Peyer's patch (tissue), 4 donors: ENCODE data around the gene CPSF4L.

Source experiments
- CTCF ChIP-seq, 6 experiments: fragments of 450-650 bp in 4 of 6; fragments of 200-600 bp in 2 of 6; sonication (generic) in 1 of 6; IDR thresholded peaks; one replicate each; pipeline ENCODE4 v1.5.1; 2017 to 2019; ENCODE audit warnings: antibody characterized with exemption in 6 of 6, mild to moderate bottlenecking in 3 of 6, moderate library complexity in 1 of 6
- POLR2A ChIP-seq, 2 donors: fragments of 450-650 bp; IDR thresholded peaks; one replicate each; pipeline ENCODE4 v1.5.1; 2017; ENCODE audit warnings: antibody characterized with exemption in 2 of 2, mild to moderate bottlenecking in 2 of 2, moderate library complexity in 2 of 2

GRCh38 chr17:73227944-73228343 lies 33.7 kb downstream of the CPSF4L start:
- TF ChIP-seq CTCF (IDR thresholded peaks at IDR 0.05) (no peak), POLR2A (IDR thresholded peaks at IDR 0.05) (no peak)
